GM10847 (cell line): ENCODE measurements around the gene SSR2.

Source experiments
- POLR2A ChIP-seq: IDR thresholded peaks from 2 replicates; pipeline ENCODE4 v1.6.1; 2011; ENCODE audit not compliant: insufficient read length; ENCODE audit errors: extremely low read depth

SSR2 gene

GRCh38 chr1:156012051-156012817, 8.5 kb downstream of the SSR2 start:
- no peak for TF ChIP-seq POLR2A

- TF ChIP-seq POLR2A = no peak
These were observed 11.3 kb downstream of the SSR2 start for GRCh38 chr1:156009404-156009803.

- TF ChIP-seq POLR2A = no peak
These were observed 13.9 kb downstream of the SSR2 start for GRCh38 chr1:156006666-156007376.

- no peak for TF ChIP-seq POLR2A
These were observed 15.7 kb downstream of the SSR2 start for GRCh38 chr1:156004843-156005584.

- no peak for TF ChIP-seq POLR2A
These were observed 16.9 kb downstream of the SSR2 start for GRCh38 chr1:156003923-156004188.

- TF ChIP-seq POLR2A = no peak
These were observed 18.4 kb downstream of the SSR2 start for GRCh38 chr1:156002188-156002911.

GRCh38 chr1:156001662-156002171, 19.0 kb downstream of the SSR2 start:
- TF ChIP-seq POLR2A = no peak

- TF ChIP-seq POLR2A = no peak
These were observed 19.6 kb downstream of the SSR2 start for GRCh38 chr1:156001021-156001661.

- no peak for TF ChIP-seq POLR2A
These were observed 20.8 kb downstream of the SSR2 start for GRCh38 chr1:155999964-156000363.

GRCh38 chr1:155996166-155996565, 24.6 kb downstream of the SSR2 start:
- no peak for TF ChIP-seq POLR2A

GRCh38 chr1:155993595-155993994, 27.2 kb downstream of the SSR2 start:
- no peak for TF ChIP-seq POLR2A

GRCh38 chr1:155990005-155990739, 30.6 kb downstream of the SSR2 start:
- TF ChIP-seq POLR2A = no peak

GRCh38 chr1:155989242-155990004, 31.3 kb downstream of the SSR2 start:
- no peak for TF ChIP-seq POLR2A
